Lung microvascular endothelial cell (primary cell): Measurements from ENCODE around the gene ZNF490. TPM values are rescaled to one million over a fixed set of nuclear protein-coding genes. Genes with fewer than 3 reads are reported as not detected.
"Not testable (repeated sequence)": the region's sequence is repeated elsewhere in the genome, so short reads cannot be mapped to it uniquely, and the experiment has no call there.

Source experiments
- DNase-seq, 2 donors: peaks; one replicate each; pipeline versions ENCODE4 v3.0.0 to v3.0.0-alpha.2; 2010; ENCODE audit warnings: low read depth in 2 of 2
- total RNA-seq: library from RNA; depleted of rRNA; stranded (reverse); fragments of >200 nt; gene quantifications from 2 replicates; pipeline ENCODE4 v1.2.1, GENCODE V29; 2014

ZNF490 gene
- total RNA-seq, 1 donor from 2014 or later = 6.9 TPM

- not testable (repeated sequence) for DNase-seq
These were observed 10.8 kb upstream of the ZNF490 start for GRCh38 chr19:12621253-12622024.

GRCh38 chr19:12617646-12618045, 7.0 kb upstream of the ZNF490 start:
- no peak for DNase-seq

DNA sequence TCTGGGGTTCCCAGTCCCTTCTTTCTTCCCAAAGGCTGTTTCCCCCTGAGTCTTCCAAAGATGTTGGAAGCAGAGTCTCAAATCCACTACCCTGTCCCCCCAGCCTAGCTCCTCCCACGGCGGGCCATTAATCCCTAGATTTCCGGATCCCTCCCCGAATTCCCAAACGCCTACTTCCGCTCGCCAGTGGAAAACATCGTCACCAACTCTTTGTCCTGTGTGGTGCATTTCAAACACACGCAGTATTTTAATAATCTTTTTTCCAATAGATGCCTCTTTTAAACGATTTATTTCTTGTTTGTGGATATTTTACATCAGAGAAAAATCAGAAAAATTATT, 717 bp upstream of the ZNF490 start:
- peak; percentile 79 to 94 for DNase-seq

DNA sequence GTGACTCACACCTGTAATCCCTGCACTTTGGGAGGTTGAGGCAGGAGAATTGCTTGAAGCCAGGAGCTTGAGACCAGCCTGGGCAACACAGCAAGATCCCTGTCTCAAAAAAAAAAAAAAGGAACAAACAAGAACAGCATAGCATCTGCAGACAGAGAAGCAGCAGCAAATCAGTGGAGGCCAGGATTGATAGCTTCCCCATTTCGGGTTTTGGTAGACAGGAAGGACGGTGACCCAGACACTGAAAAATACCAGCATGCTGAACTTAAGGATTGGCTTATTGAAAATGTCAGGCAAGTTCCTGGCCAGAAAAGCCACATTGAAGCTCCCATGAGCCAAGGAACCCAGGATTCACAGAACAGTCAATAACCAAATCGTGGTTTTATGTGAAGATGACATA, 3.0 kb downstream of the ZNF490 start:
- DNase-seq = no peak

DNA sequence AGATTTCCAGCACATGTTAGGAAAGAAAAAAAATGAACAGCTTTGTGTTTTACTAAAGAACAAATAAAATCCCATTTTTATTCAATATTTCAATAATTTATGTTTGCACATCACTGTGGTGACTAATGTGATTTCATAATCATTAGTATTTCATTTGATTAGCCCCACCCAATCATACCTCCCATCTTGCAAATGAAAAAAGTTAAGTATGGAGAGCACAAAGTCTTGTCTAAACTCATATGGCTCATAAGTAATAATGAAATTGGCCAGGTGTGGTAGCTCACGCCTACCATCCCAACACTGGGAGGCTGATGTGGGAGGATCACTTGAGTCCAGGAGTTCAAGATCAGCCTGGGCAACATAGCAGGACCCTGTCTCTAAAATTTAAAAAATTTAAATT, 3.8 kb downstream of the ZNF490 start:
- no peak for DNase-seq

DNA sequence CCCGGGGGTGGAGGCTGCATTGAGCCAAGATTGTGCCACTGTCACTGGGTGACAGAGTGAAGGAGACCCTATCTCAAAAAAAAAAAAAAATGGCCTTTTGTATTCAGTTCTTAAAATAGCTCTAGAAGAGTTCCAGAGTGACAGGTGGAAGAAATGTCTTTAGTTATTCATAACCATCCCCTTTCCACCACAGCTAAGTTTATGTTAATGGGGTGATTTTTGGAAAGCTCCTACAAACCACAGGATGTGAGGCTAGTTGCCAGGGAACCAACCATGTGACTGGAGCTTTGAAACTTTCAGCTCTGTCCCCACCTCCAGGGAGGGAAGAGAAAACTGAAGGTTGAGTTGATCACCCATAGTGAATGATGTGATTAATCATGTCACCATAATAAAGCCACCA, 6.9 kb downstream of the ZNF490 start:
- no peak for DNase-seq

GRCh38 chr19:12597594-12597993, 13.0 kb downstream of the ZNF490 start:
- DNase-seq = no peak

GRCh38 chr19:12596927-12597548, 13.6 kb downstream of the ZNF490 start:
- DNase-seq = no peak

DNA sequence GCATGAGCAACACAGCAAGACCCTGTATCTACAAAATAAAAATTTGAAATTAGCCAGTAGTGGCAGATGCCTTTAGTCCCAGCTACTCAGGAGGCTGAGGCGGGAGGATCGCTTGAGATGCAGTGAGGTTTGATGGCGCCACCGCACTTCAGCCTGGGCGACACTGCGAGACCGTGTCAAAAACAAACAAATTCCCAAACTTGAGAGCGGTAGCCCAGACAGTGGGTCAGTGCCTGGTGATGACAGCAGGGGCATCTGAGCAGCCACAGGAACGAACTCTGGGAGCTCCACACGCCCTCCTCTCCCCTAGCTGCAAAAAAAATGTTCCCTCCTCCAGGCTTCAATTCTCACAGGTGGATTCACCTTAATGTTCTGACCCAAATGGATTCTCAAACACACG, 14.1 kb downstream of the ZNF490 start:
- no peak for DNase-seq

- no peak for DNase-seq
These were observed 29.5 kb downstream of the ZNF490 start for GRCh38 chr19:12581100-12581499.

DNA sequence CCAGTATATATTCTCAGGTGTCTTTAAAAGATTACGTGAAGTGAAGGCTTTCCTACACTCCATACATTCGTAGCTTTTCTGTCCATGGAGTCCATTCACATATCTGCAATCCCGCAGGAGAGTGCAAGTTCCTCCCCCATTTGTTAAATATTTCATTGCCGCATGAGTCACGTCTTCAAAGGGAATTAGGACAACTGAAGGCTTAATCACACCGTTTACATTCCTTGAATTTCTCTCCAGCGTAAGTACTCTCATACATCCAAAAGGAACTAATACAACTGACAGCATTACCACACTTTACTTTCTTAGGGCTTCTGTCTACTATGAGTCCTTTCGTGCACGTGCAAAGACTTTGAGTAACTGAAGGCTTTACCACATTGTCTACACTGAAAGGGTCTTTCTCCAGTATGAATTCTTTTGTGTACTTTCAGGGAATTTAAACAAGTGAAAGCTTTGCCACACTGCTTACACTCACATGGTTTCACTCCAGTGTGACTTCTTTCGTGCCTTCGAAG, 30.4 kb downstream of the ZNF490 start:
- DNase-seq = no peak

DNA sequence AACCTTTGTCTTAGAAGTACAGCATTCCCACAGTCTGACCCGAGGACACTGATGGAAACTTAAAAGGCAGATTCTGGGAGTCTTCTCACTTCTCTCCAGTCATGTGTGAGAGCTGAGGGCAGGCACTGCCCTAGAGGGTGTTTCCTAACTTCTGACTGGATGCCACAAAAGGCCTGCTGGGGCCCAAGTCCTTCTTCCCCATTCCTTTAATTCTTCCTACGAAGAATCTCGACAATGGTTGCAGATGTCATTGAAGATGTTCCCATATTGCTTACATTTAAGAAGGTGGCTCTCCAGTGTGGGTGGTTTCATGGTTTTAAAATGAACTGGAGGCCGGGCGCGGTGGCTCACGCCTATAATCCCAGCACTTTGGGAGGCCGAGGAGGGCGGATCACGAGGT, 32.0 kb downstream of the ZNF490 start:
- no peak for DNase-seq

- no peak for DNase-seq
These were observed 36.6 kb downstream of the ZNF490 start for GRCh38 chr19:12574036-12574435.

DNA sequence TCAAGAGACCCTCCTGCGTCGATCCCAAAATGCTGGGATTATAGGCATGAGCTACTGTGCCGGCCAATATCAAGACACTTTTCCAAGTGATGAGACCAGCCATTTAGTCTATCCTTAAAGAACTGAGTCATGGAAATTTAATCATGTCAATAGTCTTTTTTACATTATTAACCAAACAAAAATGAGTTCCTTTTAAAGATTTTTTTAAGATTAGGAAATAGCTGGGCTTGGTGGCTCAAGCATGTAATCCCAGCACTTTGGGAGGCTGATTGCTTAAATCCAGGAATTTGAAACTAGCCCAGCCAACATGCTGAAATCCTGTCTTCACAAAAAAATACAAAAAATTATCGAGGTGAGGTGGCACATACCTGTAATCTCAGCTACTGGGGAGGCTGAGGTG, 42.7 kb downstream of the ZNF490 start:
- no peak for DNase-seq

- not testable (repeated sequence) for DNase-seq
These were observed 44.2 kb downstream of the ZNF490 start for GRCh38 chr19:12566380-12566779.

DNA sequence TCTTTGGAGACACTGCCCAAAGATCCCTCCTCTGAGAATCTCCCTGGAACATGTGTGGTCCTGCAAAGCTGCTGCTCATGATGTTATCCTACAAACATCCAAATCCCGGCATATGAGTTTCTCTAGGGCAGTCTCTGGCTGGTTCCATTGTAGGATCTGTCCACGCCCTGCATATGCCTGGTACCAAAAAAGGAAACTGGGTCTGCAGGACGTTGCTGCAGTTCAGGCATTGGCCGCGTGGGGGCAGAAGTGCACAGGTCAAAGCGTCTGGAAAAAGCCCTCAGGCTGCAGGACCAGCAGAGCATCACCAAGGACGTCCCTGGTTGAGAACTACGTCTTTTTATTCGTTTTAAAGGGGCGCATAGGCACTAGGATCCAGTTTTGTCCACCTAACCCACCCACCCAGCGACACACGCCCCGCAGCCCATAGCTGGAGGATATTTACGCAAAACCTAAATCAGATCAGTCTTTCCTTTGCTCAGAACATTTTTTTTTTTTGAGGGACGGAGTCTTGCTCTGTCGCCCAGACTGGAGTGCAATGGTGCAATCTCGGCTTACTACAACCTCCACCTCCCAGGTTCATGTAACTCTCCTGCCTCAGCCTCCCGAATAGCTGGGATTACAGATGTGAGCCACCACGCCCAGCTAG, 46.5 kb downstream of the ZNF490 start:
- peak; percentile 84 to 89 for DNase-seq

GRCh38 chr19:12555456-12555930, 55.1 kb downstream of the ZNF490 start:
- no peak for DNase-seq

- peak; percentile 98 to 99 for DNase-seq
These were observed 59.4 kb downstream of the ZNF490 start, which contains the start of gene ZNF564 for GRCh38 chr19:12551060-12551832. Gene ZNF564 (minus strand): TSS chr19:12551482. CDS start chr19:12551332, 150 bp downstream.

DNA sequence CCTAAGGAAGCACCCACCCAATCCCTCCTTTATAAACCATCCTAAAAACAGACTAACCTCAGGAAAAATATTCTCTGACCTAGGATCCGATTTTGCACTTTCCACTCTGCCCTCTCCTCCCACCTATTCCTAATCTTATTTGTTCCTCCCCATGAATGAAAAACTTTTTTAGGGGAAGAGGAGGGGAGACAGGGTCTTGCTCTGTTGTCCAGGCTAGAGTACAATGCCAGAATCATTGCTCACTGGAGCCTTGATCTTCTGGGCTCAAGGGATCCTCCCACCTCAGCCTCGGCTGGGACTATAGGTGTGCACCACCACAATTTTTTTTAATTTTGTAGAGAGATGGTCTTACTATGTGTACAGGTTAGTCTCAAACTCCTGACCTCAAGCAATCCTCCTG, 63.7 kb downstream of the ZNF490 start:
- no peak for DNase-seq

- DNase-seq = no peak
These were observed 64.5 kb downstream of the ZNF490 start for GRCh38 chr19:12546068-12546467.

GRCh38 chr19:12545267-12545666, 65.3 kb downstream of the ZNF490 start:
- no peak for DNase-seq
